Bronchial epithelial cell (primary cell): ENCODE results near the gene ZDHHC13. TPM values are rescaled to one million over a fixed set of nuclear protein-coding genes. Genes with fewer than 3 reads are reported as not detected.

Experiments
- DNase-seq: peaks from one replicate; pipeline ENCODE4 v3.0.0-alpha.2; 2010; ENCODE audit warnings: low read depth
- FAIRE-seq: peaks from 2 replicates; lab custom pipeline; 2011; peaks lifted over from hg19 to GRCh38; lab: Jason Lieb, UNC
- H3K27me3 ChIP-seq: 2 replicates; pipeline ENCODE4 v1.5.1; 2011; ENCODE audit warnings: low read length; ENCODE audit not compliant: control insufficient read depth, insufficient read depth
- H3K36me3 ChIP-seq: 2 replicates; pipeline ENCODE4 v1.5.1; 2011; ENCODE audit warnings: low read length; ENCODE audit not compliant: control insufficient read depth, insufficient read depth
- H3K4me3 ChIP-seq: 2 replicates; pipeline ENCODE4 v1.5.1; 2011; ENCODE audit warnings: mild to moderate bottlenecking, low read depth, low read length, control low read depth
- CTCF ChIP-seq: IDR thresholded peaks from 2 replicates; pipeline ENCODE4 v1.5.1; 2011; ENCODE audit warnings: mild to moderate bottlenecking, moderate library complexity, low read length, control low read depth, inconsistent platforms; ENCODE audit not compliant: insufficient read depth, severe bottlenecking
- total RNA-seq: library from RNA; depleted of rRNA; stranded (reverse); fragments of >200 nt; gene quantifications from 2 replicates; pipeline ENCODE4 v1.2.1, GENCODE V29; 2014

The ZDHHC13 gene
- total RNA-seq, 1 donor from 2014 or later, result 21.6 TPM

GRCh38 chr11:19102521-19102900 lies 14.5 kb upstream of the ZDHHC13 start:
- DNase-seq, result no peak
- no peaks in the 10 kb centered on the region for H3K36me3 ChIP-seq
- no peak for TF ChIP-seq CTCF
- H3K27me3 ChIP-seq, result no peaks in the 10 kb centered on the region
- no peak overlapping the region for H3K4me3 ChIP-seq
- FAIRE-seq, result no peak

DNA sequence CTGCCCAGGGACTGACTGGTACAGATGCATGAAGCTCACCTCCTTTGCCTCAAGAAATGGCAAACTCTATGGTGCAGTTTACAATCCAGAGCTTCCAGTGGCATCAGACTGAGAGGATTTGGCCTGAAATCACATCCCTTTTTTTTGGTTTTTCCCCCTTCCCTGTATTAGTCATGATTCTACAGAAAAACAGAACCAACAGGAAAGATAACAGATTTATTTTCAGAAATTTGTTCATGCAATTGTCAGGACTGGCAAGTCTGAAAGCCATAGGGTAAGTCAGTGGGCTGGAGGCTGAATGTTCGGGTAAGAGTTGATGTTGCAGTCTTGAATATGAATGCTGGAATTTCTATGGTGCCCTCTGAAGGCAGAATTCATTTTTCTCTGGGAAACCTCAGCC lies 12.0 kb upstream of the ZDHHC13 start:
- H3K36me3 ChIP-seq, result no peaks in the 10 kb centered on the region
- FAIRE-seq (no peak), DNase-seq (no peak)
- H3K4me3 ChIP-seq, result no peak overlapping the region
- H3K27me3 ChIP-seq, result no peaks in the 10 kb centered on the region
- no peak for TF ChIP-seq CTCF

- Histone ChIP-seq H3K27me3 (no peaks in the 10 kb centered on the region), H3K4me3 (no peak overlapping the region), H3K36me3 (no peaks in the 10 kb centered on the region)
- no peak for TF ChIP-seq CTCF
- FAIRE-seq (no peak), DNase-seq (no peak)
These were observed 9.8 kb upstream of the ZDHHC13 start for GRCh38 chr11:19107125-19107524.

- no peak for FAIRE-seq
- DNase-seq, result no peak
- TF ChIP-seq CTCF, result no peak
These were observed 6.7 kb upstream of the ZDHHC13 start for GRCh38 chr11:19110295-19110694.

GRCh38 chr11:19111809-19112208 lies 5.2 kb upstream of the ZDHHC13 start:
- no peak overlapping the region for H3K4me3 ChIP-seq
- no peak for TF ChIP-seq CTCF
- H3K27me3 ChIP-seq, result no peaks in the 10 kb centered on the region
- no peak for DNase-seq
- no peak for FAIRE-seq
- no peaks in the 10 kb centered on the region for H3K36me3 ChIP-seq

More at GRCh38 chr11:19110295-19110694, 6.7 kb upstream of the ZDHHC13 start:
- Histone ChIP-seq H3K4me3 (no peak overlapping the region), H3K27me3 (no peaks in the 10 kb centered on the region), H3K36me3 (no peaks in the 10 kb centered on the region)

GRCh38 chr11:19116276-19116970 lies 545 bp upstream of the ZDHHC13 start:
- DNase-seq (no peak), FAIRE-seq (no peak)
- TF ChIP-seq CTCF, result no peak
- no peaks in the 10 kb centered on the region for H3K36me3 ChIP-seq
- H3K27me3 ChIP-seq, result no peaks in the 10 kb centered on the region
- H3K4me3 ChIP-seq, result peak overlapping the region; percentile 82
